ENCODE measurements around the gene RGS7.
A peak's percentile ranks its signal among the peaks of the same experiment; 100 is the strongest.
"Not testable (repeated sequence)": the region's sequence is repeated elsewhere in the genome, so short reads cannot be mapped to it uniquely, and the experiment has no call there.

The RGS7 gene

GRCh38 chr1:241332037-241332409 is 25.0 kb downstream of the RGS7 start:
- no peak for DNase-seq

GRCh38 chr1:241331328-241332036 is 25.5 kb downstream of the RGS7 start:
- DNase-seq, result no peak

GRCh38 chr1:241330619-241331327 is 26.2 kb downstream of the RGS7 start:
- no peak for DNase-seq

- no peak for DNase-seq
These were observed 31.5 kb downstream of the RGS7 start for GRCh38 chr1:241325456-241325855.

GRCh38 chr1:241323514-241324195 is 33.4 kb downstream of the RGS7 start:
- no peak for DNase-seq

GRCh38 chr1:241317676-241318075 is 39.3 kb downstream of the RGS7 start:
- DNase-seq, result no peak

GRCh38 chr1:241316372-241316771 is 40.6 kb downstream of the RGS7 start:
- no peak for DNase-seq

GRCh38 chr1:241311056-241311746 is 45.8 kb downstream of the RGS7 start:
- DNase-seq, result no peak

GRCh38 chr1:241310451-241310850 is 46.6 kb downstream of the RGS7 start:
- no peak for DNase-seq

- DNase-seq, result no peak
These were observed 47.4 kb downstream of the RGS7 start for GRCh38 chr1:241309651-241310050.

- DNase-seq, result peak in 5 of 58 donors; percentile 2 to 17 (median 3)
These were observed 48.5 kb downstream of the RGS7 start for GRCh38 chr1:241308471-241308870.

GRCh38 chr1:241308011-241308410 is 49.0 kb downstream of the RGS7 start:
- DNase-seq, result peak in 13 of 58 donors; percentile 2 to 33 (median 10)

GRCh38 chr1:241306125-241306790 is 50.7 kb downstream of the RGS7 start:
- DNase-seq, result no peak

- not testable (repeated sequence) for DNase-seq
These were observed 55.0 kb downstream of the RGS7 start for GRCh38 chr1:241302024-241302423.

- DNase-seq, result no peak
These were observed 57.7 kb downstream of the RGS7 start for GRCh38 chr1:241299347-241299746.

GRCh38 chr1:241292973-241293372 is 64.0 kb downstream of the RGS7 start:
- no peak for DNase-seq

- not testable (repeated sequence) for DNase-seq
These were observed 65.5 kb downstream of the RGS7 start for GRCh38 chr1:241291548-241291947.

- DNase-seq, result no peak
These were observed 70.5 kb downstream of the RGS7 start for GRCh38 chr1:241286486-241286885.

- DNase-seq, result peak in 2 of 58 donors; percentile 6 to 14
These were observed 80.6 kb downstream of the RGS7 start for GRCh38 chr1:241276391-241276790.

GRCh38 chr1:241275981-241276380 is 81.0 kb downstream of the RGS7 start:
- no peak for DNase-seq

- no peak for DNase-seq
These were observed 81.8 kb downstream of the RGS7 start for GRCh38 chr1:241275226-241275625.

Measured in anterior cingulate cortex (tissue), 58 donors.